Measurements from ENCODE around the gene HARS2.

- TF ChIP-seq CTCF (IDR thresholded peaks at IDR 0.05; ENCODE audit: insufficient read depth, low read depth, low read length) (no peak), EZH2 (IDR thresholded peaks at IDR 0.05; ENCODE audit: insufficient read depth, low read length) (no peak)
Measured at GRCh38 chr5:140641716-140642115, 49.5 kb upstream of the HARS2 start.

Data from astrocyte (in vitro differentiated cells and primary cell).